Endothelial cell of umbilical vein (primary cell): ENCODE measurements around the gene CYP26C1. TPM values are rescaled to one million over a fixed set of nuclear protein-coding genes. Genes with fewer than 3 reads are reported as not detected.

Experiments used
- BruUV-seq: library from RNA; stranded (reverse); fragments of 400-500 nt; replicated peaks from 2 replicates; lab custom pipeline; 2021; lab: Mats Ljungman, UMichigan
- CTCF ChIA-PET: fragments of 300-600, 350-600 bp; sonication (Branson Sonifier 250); formaldehyde crosslinking; loops from one replicate; lab custom pipeline; 2021; ENCODE audit warnings: antibody characterized with exemption, inconsistent platforms; lab: Charles Lee
- POLR2A ChIA-PET: fragments of 300-600, 350-600 bp; sonication (Branson Sonifier 250); formaldehyde crosslinking; loops from one replicate; lab custom pipeline; 2021; ENCODE audit warnings: antibody characterized with exemption, inconsistent platforms; lab: Charles Lee
- DNase-seq: peaks from one replicate; pipeline ENCODE4 v3.0.0-alpha.2; 2011; ENCODE audit warnings: low read depth, low spot score
- FAIRE-seq: peaks from 2 replicates; lab custom pipeline; 2011; peaks lifted over from hg19 to GRCh38; lab: Jason Lieb, UNC
- H2AFZ ChIP-seq: 2 replicates; pipeline ENCODE4 v1.6.0; 2012; ENCODE audit warnings: low read depth, low read length, control low read depth, inconsistent platforms
- H3K27ac ChIP-seq: 2 replicates; pipeline ENCODE4 v1.5.1; 2011; ENCODE audit warnings: low read depth, mild to moderate bottlenecking, control low read depth, low read length, moderate library complexity; ENCODE audit not compliant: insufficient read depth
- H3K27me3 ChIP-seq, 2 experiments: 2 replicates each; pipeline versions ENCODE4 v1.6.0 to v1.6.1; 2011; ENCODE audit warnings: low read length in 2 of 2, mixed read lengths in 1 of 2; ENCODE audit not compliant: control insufficient read depth in 2 of 2, insufficient read depth in 2 of 2
- H3K36me3 ChIP-seq, 2 experiments: 2 replicates in 1 of 2; 3 replicates in 1 of 2; pipeline ENCODE4 v1.5.1; 2011; ENCODE audit warnings: low read length in 2 of 2, mild to moderate bottlenecking in 1 of 2, moderate library complexity in 1 of 2; ENCODE audit not compliant: control insufficient read depth in 2 of 2, insufficient read depth in 2 of 2; ENCODE audit errors: extremely low read depth in 1 of 2
- H3K4me1 ChIP-seq: 3 replicates; pipeline ENCODE4 v1.5.1; 2011; ENCODE audit warnings: mild to moderate bottlenecking, low read length; ENCODE audit not compliant: control insufficient read depth, insufficient read depth; ENCODE audit errors: extremely low read depth
- H3K4me2 ChIP-seq: 2 replicates; pipeline ENCODE4 v1.6.1; 2011; ENCODE audit warnings: low read length, control low read depth, mixed read lengths; ENCODE audit not compliant: insufficient read depth
- H3K4me3 ChIP-seq, 3 experiments: fragments of 200-600 bp in 1 of 3; sonication (generic), shearing (Covaris generic) in 1 of 3; replicated peaks in 1 of 3; 2 replicates each; pipeline ENCODE4 v1.5.1; 2011 to 2016; ENCODE audit warnings: control low read depth in 3 of 3, low read length in 3 of 3, mild to moderate bottlenecking in 2 of 3, inconsistent platforms in 1 of 3, low read depth in 1 of 3, moderate library complexity in 1 of 3; ENCODE audit not compliant: insufficient read depth in 1 of 3
- H3K79me2 ChIP-seq: 2 replicates; pipeline ENCODE4 v1.6.0; 2012; ENCODE audit warnings: low read length, inconsistent platforms; ENCODE audit not compliant: control insufficient read depth, insufficient read depth
- H3K9ac ChIP-seq: replicated peaks from 2 replicates; pipeline ENCODE3; 2011; ENCODE audit warnings: low read length, control low read depth; ENCODE audit not compliant: insufficient read depth; ENCODE audit errors: extremely low read depth
- H3K9me1 ChIP-seq: replicated peaks from 3 replicates; pipeline ENCODE4 v1.6.0; 2011; ENCODE audit warnings: mild to moderate bottlenecking, low read length; ENCODE audit not compliant: control insufficient read depth, insufficient read depth; ENCODE audit errors: extremely low read depth
- H3K9me3 ChIP-seq: replicated peaks from 2 replicates; pipeline ENCODE4 v1.5.1; 2012; ENCODE audit warnings: low read length, inconsistent platforms; ENCODE audit not compliant: control insufficient read depth, insufficient read depth
- H4K20me1 ChIP-seq: replicated peaks from 2 replicates; pipeline ENCODE3; 2011; ENCODE audit warnings: mild to moderate bottlenecking, low read length; ENCODE audit not compliant: control insufficient read depth, insufficient read depth; ENCODE audit errors: extremely low read depth
- EZH2 ChIP-seq: IDR thresholded peaks from 2 replicates; pipeline ENCODE4 v1.6.1; 2012; ENCODE audit warnings: borderline replicate concordance, low read depth, mild to moderate bottlenecking, moderate library complexity, low read length, inconsistent platforms; ENCODE audit not compliant: severe bottlenecking
- GATA2 ChIP-seq: IDR thresholded peaks from 2 replicates; pipeline ENCODE4 v1.7.0; 2011; ENCODE audit warnings: low read depth, mild to moderate bottlenecking, moderate library complexity, mixed read lengths, low read length; ENCODE audit not compliant: insufficient read length, insufficient read depth
- MAX ChIP-seq: IDR thresholded peaks from 2 replicates; pipeline ENCODE4 v1.6.1; 2011; ENCODE audit not compliant: insufficient read depth, insufficient read length
- MYC ChIP-seq: IDR thresholded peaks from one replicate; pipeline ENCODE4 v1.6.1; 2011; ENCODE audit warnings: mild to moderate bottlenecking, low read depth, low read length
- POLR2A ChIP-seq: IDR thresholded peaks from 2 replicates; pipeline ENCODE4 v1.6.1; 2012; ENCODE audit warnings: low read depth, mild to moderate bottlenecking, control low read depth, low read length
- POLR2AphosphoS5 ChIP-seq: IDR thresholded peaks from 2 replicates; pipeline ENCODE4 v1.6.1; 2012; ENCODE audit warnings: low read depth, mild to moderate bottlenecking, control low read depth, low read length, moderate library complexity; ENCODE audit not compliant: insufficient read depth
- dilution Hi-C: fragments of 300-500 bp; cut with MboI; formaldehyde crosslinking; loops from one replicate; pipeline ENCODE4 v1.15.0; 2019; ENCODE audit warnings: low sequenced_read_pairs; ENCODE audit not compliant: extremely low pct_ligation_motif_present
- intact Hi-C: fragments of 100-400 bp; cut with micrococcal nuclease; formaldehyde crosslinking; loops from one replicate; pipeline ENCODE4 v1.10.0; 2022
- polyA plus RNA-seq, 4 experiments: library from polyadenylated mRNA; depleted of rRNA in 3 of 4; stranded (reverse) in 3 of 4; unstranded in 1 of 4; fragments of >200 nt; gene quantifications; 2 replicates each; pipeline versions ENCODE4 v1.2.1 to v1.2.3, GENCODE V29; 2011 to 2012; ENCODE audit warnings: missing spikeins in 1 of 4
- total RNA-seq: library from RNA; stranded (reverse); gene quantifications from 2 replicates; pipeline ENCODE4 v1.2.3, GENCODE V29; 2021

Gene CYP26C1
- total and polyA plus RNA-seq, 2 donors (not counting 3 experiments of a cell fraction or from before 2014, with no cell fraction given), result 0.12 to 3.0 TPM

- intact Hi-C loops (loop anchor here (10.0 kb wide), 1 partner anchor 216 kb away; the partner anchor contains the start of gene EXOC6), dilution Hi-C loops (no loop called here)
- DNase-seq (no peak), FAIRE-seq (no peak)
- no peaks in the 10 kb centered on the region for H3K27me3 ChIP-seq
- no peak overlapping the region for H2AFZ ChIP-seq
- no peak overlapping the region for H3K4me3 ChIP-seq
- no peaks in the 10 kb centered on the region for H4K20me1 ChIP-seq
- ChIA-PET CTCF (no interaction called here), POLR2A (no interaction called here)
- H3K9ac ChIP-seq, result no peak overlapping the region
- TF ChIP-seq POLR2A (no peak), POLR2AphosphoS5 (no peak), MAX (no peak), EZH2 (no peak), MYC (no peak), GATA2 (no peak)
- H3K79me2 ChIP-seq, result no peaks in the 10 kb centered on the region
- no peak overlapping the region for H3K4me2 ChIP-seq
- peaks cover 4% of the 10 kb centered on the region for H3K4me1 ChIP-seq
- H3K27ac ChIP-seq, result no peak overlapping the region
- BruUV-seq, result no TSS peak
- no peaks in the 10 kb centered on the region for H3K9me1 ChIP-seq
- peaks cover 9 to 36% of the 10 kb centered on the region in 2 experiments for H3K36me3 ChIP-seq
- H3K9me3 ChIP-seq, result no peaks in the 10 kb centered on the region
Observed at GRCh38 chr10:93060887-93061593, 442 bp downstream of the CYP26C1 start.
